CD4-positive, alpha-beta T cell treated with Interleukin-6 for 4 hours (primary cell): ENCODE measurements around the gene RNASE12.
"Not testable (repeated sequence)": the region's sequence is repeated elsewhere in the genome, so short reads cannot be mapped to it uniquely, and the experiment has no call there.

Experiments
- DNase-seq: peaks from one replicate; pipeline ENCODE4 v3.0.0-alpha.2; 2020; ENCODE audit warnings: mixed read lengths

RNASE12 gene, protein sequence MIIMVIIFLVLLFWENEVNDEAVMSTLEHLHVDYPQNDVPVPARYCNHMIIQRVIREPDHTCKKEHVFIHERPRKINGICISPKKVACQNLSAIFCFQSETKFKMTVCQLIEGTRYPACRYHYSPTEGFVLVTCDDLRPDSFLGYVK

GRCh38 chr14:20591235-20591634, at the start of gene RNASE12:
RNASE12 (minus strand) TSS chr14:20591376; CDS start chr14:20590723, 653 bp downstream.
- DNase-seq: no peak

- DNase-seq: peak; percentile 65
Measured at GRCh38 chr14:20632831-20633691, 41.9 kb upstream of the RNASE12 start.

DNA sequence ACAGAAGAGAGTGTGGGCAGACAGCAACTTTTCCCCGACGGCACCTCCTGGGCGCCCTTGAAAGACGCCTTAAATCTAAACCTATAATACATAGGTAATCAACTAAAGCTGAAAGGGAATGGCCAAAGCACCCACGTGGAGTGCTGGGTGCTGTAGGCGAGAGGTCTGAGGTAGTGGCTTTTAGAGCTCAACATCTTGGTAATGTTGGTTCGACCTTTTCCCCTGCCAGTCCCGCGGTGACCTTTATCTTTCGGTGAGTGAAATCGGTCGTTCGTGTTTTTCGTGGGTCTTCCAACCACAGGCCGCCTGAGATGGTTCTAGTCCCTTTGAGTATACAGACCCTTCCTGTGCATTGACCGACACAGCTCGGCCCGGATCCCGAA, 41.3 kb upstream of the RNASE12 start:
- no peak for DNase-seq

DNA sequence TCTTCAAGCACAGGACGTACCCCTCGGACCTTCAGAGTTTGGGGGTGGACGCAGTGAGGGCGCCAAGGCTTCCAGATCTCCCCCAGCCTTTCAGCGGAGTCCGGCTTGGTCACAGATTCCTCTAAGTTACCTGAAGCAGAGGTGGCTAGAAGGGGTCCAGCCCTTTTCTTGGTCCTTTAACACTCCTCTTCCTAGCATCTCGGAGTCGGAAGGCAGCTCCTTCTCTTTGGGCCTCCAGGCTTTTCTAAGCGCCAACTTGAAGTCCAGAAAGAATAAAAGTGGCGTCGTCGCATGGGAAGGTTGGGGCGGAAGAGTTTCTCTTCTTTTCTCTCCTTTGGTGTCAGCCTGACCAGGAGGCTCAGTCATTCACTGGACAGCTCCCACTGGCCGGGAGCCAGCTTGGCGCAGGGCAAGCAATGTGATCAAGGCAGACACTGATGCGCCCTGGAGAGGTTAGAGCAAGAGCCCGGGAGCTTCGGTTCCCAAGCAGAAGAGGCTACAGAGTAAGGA, 40.8 kb upstream of the RNASE12 start:
- no peak for DNase-seq

DNA sequence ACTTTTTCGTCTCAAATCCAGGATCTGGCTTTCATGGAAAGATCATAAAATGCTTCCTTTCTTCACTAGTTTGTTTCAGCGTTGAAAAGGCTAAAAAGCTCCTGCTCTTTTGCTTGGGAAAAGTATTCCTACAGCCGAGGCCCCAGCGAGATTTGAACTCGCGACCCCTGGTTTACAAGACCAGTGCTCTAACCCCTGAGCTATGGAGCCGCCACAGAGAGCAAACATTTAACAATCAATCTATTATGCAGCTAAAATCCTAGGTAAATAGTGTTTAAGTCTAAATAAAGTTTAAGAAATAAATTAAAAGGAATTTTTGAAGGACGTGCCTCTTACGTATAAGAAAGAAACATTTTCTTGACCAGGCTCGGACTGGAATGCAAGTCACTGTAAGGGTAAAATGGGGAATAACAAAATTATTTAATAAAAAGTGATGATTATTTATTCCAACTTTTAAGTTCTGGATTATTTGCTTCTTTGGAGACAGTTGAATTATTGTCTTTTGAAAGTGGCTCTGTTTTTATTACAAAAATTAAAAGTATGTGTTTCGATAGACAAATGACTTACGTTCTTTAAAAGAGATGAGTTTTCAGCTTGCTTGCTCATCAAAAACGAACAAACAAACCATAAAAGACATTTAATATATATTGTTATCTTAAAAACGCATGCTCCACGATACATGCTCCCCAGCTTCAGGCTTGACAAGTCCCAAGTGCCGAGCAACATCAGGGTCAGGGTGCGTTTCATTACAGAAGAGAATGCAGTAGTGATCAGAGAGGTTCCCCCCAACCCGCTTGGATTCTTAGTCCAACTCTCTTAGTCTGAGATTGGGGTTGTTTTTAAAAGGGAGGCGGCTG, 40.1 kb upstream of the RNASE12 start:
- DNase-seq: peak; percentile 56

DNA sequence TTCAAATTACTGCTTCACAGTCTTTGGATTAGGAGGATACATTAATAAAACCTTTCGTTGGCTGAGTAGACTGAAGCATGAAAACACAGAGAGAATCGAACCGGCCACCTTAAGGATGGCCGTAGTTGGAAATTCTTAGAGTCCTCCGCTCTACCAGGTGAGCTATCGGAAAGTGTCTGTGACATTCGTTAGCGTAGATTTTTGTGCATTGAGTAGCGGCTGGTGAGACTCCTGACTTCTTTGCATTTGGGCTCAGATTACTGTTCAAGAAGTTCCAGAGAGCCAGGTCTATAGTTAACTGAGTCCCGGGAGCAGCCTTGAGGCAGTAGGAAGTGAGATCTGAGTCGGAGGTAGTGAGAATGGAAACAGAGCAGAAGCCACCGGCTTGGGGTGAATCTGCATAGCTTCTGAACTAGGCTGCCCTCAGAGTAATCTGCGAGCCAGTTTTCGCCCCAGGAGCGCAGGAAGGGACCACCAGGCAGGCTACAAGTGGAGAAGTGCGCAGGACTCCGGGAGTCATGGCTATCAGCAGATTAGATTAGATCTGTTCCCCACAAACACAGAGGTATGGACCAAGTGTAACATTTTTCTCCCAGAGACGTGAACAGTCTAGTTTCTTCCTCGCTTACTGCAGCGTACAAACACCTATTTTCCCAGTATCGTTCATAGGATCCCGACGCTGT, 39.3 kb upstream of the RNASE12 start:
- peak; percentile 39 for DNase-seq

GRCh38 chr14:20628063-20628854, 37.1 kb upstream of the RNASE12 start:
- no peak for DNase-seq

DNA sequence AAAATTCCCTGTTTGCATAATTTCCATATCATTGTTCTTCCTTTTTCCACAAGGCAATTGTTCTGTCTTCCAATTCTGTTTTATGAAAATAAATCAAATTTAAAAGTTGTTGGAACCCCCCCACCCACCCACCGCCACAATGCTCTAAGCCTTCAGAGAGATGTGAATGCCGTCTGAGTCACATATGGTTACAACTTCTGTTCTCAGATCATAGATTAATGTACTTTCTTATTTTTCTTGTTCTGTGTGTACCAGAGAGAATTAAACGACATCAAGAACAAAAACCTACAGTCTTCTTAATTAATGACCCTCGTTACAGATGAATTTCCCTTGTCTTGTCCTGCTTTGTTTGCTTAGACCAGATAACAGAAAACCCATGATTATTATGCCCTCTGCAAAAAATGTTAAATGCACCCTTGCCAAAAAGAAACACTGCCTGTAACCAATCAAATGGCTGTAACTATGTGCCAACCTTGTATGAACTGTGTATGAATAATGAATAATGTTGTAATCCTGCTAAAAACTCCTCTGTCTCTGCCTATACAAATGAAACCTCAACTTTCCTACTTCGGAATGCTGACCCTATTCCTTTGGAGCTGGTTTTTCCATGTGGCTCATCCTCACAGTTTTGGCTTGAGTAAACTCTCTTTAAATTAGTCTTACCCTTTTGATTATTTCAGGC, 36.3 kb upstream of the RNASE12 start:
- no peak for DNase-seq

- DNase-seq: peak; percentile 22
Measured at GRCh38 chr14:20626274-20626673, 35.1 kb upstream of the RNASE12 start.

DNA sequence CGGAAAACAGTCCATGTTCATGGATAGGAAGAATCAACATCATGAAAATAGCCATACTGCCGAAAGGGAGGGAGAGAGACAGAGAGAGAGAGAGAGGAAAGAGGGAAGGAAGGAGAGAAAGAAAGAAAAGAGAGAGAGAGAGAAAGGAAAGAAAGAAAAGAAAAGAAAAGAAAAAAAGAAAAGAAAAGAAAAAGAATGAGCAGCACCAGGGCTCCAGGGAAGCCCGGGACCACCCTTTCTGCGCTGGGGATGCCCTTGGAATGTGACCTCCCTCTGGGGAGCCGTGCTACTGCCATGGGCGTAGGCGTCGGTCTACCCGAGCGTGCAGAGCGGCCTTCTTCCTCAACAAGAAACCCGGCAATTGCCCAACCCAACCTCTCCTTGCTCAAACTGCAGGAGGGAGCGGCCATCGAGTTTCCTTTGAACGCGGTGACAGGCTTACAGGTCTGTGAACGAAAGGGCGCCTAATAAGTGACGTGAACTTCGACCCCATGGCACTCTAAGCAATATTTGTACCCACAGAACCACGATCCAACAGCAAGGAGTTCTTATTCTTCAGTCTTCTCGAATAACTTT, 33.4 kb upstream of the RNASE12 start:
- peak; percentile 65 for DNase-seq

DNA sequence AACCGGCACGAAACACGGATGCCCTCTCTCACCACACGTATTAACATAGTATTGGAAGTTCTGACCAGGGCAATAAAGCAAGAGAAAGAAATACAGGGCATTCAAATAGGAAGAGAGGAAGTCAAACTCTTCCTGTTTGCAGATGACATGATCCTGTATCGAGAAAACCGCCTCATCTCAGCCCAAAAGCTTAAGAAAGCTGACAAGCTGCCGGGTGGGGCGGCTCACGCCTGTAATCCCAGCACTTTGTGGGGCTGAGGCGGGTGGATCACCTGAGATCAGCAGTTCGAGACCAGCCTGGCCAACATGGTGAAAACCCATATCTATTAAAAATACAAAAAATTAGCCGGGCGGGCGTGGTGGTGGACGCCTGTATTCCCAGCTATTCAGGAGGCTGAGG, 32.6 kb upstream of the RNASE12 start:
- no peak for DNase-seq

- peak; percentile 10 for DNase-seq
Measured at GRCh38 chr14:20622816-20623291, 31.7 kb upstream of the RNASE12 start.

GRCh38 chr14:20620798-20621478, 29.8 kb upstream of the RNASE12 start:
- DNase-seq: no peak

GRCh38 chr14:20619688-20620087, 28.5 kb upstream of the RNASE12 start:
- not testable (repeated sequence) for DNase-seq

DNA sequence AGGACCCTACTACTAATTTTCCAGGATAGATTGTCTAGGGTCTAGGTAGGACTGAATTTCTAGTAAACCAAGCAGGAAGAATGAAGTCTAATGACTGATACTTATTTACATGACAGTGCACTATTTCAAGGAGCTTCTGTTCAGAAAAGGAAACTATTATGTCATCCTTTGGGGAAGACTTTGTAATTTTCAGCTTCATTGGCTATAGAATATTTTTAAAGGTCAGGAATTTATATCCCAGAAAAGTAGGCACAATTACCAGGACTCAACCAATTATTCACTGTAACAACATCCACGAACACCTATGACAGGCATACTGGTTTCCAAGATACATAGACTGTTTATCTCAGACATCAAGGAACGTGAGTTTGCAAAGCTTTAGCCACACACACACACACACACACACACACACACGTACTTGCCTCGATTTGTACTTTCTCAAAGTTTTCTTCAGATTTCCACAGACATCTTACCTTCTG, 27.1 kb upstream of the RNASE12 start:
- DNase-seq: no peak

DNA sequence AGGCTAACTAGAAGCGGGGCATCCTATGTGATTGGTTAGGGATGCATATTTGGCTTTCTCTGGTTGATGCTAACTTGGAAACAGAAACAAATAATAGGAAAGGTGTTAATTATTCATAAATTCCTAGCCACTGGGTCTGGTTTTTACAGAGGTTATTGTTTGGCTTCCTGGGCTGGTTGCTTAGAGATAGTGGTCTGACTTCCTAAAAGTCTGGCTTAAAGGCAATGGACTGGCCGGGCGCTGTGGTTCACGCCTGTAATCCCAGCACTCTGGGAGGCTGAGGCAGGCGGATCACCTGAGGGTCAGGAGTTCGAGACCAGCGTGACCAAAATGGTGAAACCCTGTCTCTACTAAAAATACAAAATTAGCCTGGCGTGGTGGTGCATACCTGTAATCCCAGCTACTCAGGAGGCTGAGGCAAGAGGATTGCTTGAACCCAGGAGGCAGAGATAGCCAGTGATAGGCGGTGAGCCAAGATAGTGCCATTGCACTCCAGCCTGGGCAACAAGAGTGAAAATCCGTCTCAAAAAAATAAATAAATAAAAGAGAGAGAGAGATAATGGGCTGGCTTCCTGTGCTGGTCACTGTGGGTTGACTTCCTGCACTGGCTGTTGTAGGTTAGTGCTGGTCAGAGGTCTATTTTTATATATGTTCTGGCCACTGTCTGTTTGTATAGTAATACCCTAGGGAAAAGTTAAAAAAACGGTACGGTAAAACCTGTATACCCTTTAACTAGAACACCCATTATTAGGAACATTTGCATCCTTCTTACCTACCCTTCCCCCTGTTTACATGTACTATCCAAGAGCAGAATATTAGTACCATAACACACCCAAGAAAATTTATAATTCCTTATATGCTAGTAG, 26.2 kb upstream of the RNASE12 start:
- no peak for DNase-seq

GRCh38 chr14:20615996-20616395, 24.8 kb upstream of the RNASE12 start:
- no peak for DNase-seq

DNA sequence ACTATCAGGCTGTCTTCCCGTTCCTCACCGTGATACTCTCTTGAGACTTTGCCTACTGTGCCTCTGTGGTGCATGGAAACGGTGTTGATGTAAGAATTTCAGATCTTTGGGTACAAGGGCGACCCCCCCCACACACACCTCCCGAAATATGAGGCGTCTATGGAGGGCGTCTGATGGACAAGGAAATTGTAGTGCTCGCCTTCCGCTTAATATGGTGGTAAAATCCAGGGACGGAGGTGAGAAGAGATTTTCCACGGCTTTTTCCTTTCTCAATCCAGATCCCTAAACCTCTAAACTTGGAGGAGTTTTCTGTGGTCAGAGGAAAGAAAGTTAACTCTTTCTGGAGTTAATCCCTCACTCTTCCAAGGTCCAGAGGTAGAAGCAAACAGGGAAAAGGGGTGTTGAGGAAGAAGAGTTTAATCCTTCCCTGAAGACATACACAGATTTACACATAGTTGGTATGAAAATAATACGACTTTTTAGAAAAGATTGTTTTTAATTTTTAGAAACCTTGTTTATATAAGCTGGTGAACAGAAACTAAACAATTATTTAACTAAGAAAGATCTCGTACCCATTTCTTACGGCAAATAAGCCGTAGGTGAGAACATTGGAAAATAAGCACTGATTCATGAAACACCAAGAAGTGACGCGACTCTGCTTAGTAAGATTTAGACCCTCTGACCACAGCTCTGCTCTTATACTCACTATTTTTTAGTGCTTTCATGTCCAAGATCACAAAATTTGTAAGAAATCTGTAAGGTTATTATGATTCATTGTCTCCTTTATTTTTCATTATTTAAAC, 23.1 kb upstream of the RNASE12 start:
- DNase-seq: peak; percentile 35
